Stimulated activated naive CD8-positive, alpha-beta T cell treated with anti-CD3 and anti-CD28 coated beads, Interleukin-15, Interleukin-2, amounts not matched to agents 100 ng/mL and 50 ng/mL, for 24 hours (primary cell): Measurements from ENCODE around the gene BLVRB.
"Not testable (repeated sequence)": the region's sequence is repeated elsewhere in the genome, so short reads cannot be mapped to it uniquely, and the experiment has no call there.

ENCODE experiments used
- H3K27ac Mint-ChIP-seq: one replicate; pipeline ENCODE4 v1.8.0; 2021; ENCODE audit warnings: mild to moderate bottlenecking, mixed read lengths
- H3K27me3 Mint-ChIP-seq: one replicate; pipeline ENCODE4 v1.8.0; 2021; ENCODE audit warnings: mixed read lengths
- H3K36me3 Mint-ChIP-seq: one replicate; pipeline ENCODE4 v1.8.0; 2021; ENCODE audit warnings: low read depth, mixed read lengths
- H3K4me1 Mint-ChIP-seq: one replicate; pipeline ENCODE4 v1.8.0; 2021; ENCODE audit warnings: low read depth, mixed read lengths
- H3K4me3 Mint-ChIP-seq: one replicate; pipeline ENCODE4 v1.8.0; 2021; ENCODE audit warnings: mild to moderate bottlenecking, mixed read lengths
- H3K9me3 Mint-ChIP-seq: one replicate; pipeline ENCODE4 v1.8.0; 2021; ENCODE audit warnings: mixed read lengths

Gene BLVRB

DNA sequence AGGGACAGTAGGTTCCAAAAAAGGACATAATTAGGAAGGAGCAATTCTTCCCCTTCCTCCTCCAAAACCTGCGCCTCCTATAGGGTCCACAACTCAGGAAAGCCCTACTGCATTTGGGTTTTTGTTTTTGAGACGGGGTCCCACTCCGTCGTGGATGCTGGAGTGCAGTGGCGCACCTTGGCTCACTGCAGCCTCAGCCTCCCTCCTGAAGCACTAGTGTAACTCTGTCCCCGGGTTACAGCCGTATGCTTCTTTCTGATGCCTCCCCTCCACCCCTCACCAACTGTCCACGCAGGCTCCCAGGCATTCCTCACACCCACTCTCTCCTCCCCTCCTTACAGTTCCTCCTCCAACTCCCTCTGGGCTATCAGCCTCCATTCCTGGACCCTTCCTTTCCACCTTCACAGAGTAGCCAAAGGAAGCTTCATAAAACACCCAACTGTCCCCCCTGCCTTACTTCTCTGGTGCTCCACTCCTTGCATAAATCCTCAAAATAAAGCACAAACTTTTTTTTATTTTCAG lies 19.2 kb downstream of the BLVRB start:
- H3K27me3 Mint-ChIP-seq, result no peaks in the 10 kb centered on the region
- H3K4me1 Mint-ChIP-seq, result peaks cover 16% of the 10 kb centered on the region
- peaks cover 5% of the 10 kb centered on the region for H3K36me3 Mint-ChIP-seq
- H3K9me3 Mint-ChIP-seq, result no peaks in the 10 kb centered on the region
- H3K4me3 Mint-ChIP-seq, result no peak overlapping the region
- H3K27ac Mint-ChIP-seq, result peak overlapping the region; percentile 21

DNA sequence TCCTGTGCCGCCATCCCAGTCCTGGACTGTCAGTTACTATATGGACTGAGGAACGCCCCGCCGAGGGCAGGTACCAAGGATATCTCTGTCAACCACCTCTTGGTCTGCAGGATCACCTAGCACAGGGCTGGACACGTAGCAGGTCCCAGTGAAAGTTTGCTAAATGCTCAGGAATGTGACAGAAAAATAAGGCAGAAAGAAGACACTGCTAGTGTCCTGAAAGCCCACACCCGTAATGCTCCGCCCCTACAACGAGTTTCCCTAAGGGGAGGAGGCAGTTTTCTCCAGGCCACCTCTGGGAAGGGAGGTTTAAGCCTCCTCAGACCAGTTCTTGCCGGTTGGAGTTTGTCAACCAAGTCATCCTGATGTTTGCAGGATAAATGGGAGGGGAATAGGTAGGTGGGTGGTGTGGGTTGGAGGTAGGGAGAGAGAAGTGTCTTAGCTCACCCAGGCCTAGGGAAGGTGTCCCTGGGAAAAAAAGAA lies 19.7 kb downstream of the BLVRB start:
- Mint-ChIP-seq H3K27me3 (no peaks in the 10 kb centered on the region), H3K27ac (no peak overlapping the region), H3K4me3 (peak overlapping the region; percentile 21), H3K4me1 (peaks cover 16% of the 10 kb centered on the region), H3K9me3 (no peaks in the 10 kb centered on the region), H3K36me3 (peaks cover 8% of the 10 kb centered on the region)

DNA sequence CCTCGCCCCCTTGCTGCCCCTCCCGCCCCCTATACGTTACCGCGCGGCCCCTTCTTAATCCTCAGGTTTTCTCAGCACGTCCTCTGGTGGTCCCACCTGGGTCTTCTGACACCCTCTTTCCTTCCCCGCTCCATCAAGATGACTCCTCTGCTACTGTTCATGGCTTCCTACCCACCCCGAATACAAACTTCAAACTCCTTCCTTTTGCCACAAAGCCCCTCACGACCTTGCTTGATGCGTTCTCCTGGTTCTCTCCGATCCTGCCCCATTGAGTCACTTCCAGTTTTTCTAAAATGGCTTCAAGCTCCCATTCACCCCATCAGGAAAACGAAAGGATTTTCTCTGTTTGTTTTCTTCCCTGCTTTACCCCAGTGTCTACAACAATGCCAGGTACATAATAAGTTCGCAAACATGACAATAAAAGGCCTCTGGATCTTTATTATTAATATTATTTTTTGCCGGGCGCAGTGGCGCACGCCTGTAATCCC lies 20.7 kb downstream of the BLVRB start:
- Mint-ChIP-seq H3K4me1 (peaks cover 16% of the 10 kb centered on the region), H3K4me3 (peak overlapping the region; percentile 98), H3K27ac (peak overlapping the region; percentile 79), H3K36me3 (peaks cover 6% of the 10 kb centered on the region), H3K9me3 (no peaks in the 10 kb centered on the region), H3K27me3 (no peaks in the 10 kb centered on the region)

- H3K4me1 Mint-ChIP-seq, result peaks cover 16% of the 10 kb centered on the region
- no peaks in the 10 kb centered on the region for H3K27me3 Mint-ChIP-seq
Measured at GRCh38 chr19:40444000-40444824, 21.3 kb downstream of the BLVRB start, which contains the start of gene SERTAD3. Gene SERTAD3, minus strand, starts transcription at chr19:40444335. Its CDS starts 2,255 bp downstream, at chr19:40442080.

DNA sequence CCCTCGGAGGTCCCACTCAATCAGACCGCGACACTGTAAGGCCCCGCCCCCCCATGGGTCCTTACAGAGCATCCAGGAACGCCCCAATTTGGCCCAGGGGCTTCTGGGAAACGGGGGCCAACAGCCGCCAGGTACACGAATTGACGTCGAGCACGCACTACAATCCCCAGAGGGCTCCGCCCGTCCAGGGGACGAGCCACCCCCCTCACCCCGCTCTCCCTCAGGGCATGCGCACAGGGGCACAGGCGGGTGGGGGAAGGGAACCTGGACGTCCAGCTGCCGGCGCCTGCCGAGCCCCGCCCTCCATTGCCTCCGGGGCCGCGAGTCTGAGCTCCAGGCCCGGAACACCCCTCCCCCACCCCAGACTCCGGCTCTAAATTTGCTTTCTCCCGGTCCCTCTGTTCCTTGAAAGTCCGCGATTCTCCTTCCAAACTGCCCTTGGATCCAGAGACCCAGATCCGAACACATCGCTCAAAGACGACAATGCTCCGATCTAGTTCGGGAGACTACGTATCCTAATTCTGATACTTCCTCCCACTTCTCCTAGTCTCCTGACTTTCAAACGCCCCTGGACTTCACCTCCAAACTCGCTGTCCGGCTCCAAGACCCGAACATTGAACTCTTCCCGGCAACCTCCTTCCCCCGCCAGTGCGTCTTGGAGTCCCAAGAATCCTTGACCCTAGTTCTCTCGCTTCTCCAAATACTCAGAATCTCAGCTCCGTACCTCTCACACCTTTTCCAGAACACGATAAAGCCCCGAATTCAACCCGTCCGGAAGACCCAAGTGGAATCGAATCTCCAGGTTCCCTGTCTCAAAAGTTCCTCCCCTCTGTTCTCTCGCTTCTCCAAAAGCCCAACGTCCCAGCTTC lies 22.2 kb downstream of the BLVRB start:
- no peaks in the 10 kb centered on the region for H3K9me3 Mint-ChIP-seq
- H3K27ac Mint-ChIP-seq, result peak overlapping the region; percentile 95
- H3K4me3 Mint-ChIP-seq, result peak overlapping the region; percentile 98
- H3K36me3 Mint-ChIP-seq, result peaks cover 6% of the 10 kb centered on the region
- peaks cover 16% of the 10 kb centered on the region for H3K4me1 Mint-ChIP-seq
- no peaks in the 10 kb centered on the region for H3K27me3 Mint-ChIP-seq

More at GRCh38 chr19:40444000-40444824, 21.3 kb downstream of the BLVRB start, which contains the start of gene SERTAD3:
- H3K4me3 Mint-ChIP-seq, result peak within 1 kb of the TSS; percentile 98
- no peaks in the 10 kb centered on the region for H3K9me3 Mint-ChIP-seq
- H3K36me3 Mint-ChIP-seq, result peaks cover 6% of the 10 kb centered on the region
- H3K27ac Mint-ChIP-seq, result peak within 1 kb of the TSS; percentile 95

GRCh38 chr19:40442328-40443130 lies 23.0 kb downstream of the BLVRB start:
- H3K4me3 Mint-ChIP-seq, result peak overlapping the region; percentile 98
- no peaks in the 10 kb centered on the region for H3K27me3 Mint-ChIP-seq
- peaks cover 16% of the 10 kb centered on the region for H3K4me1 Mint-ChIP-seq
- H3K9me3 Mint-ChIP-seq, result no peaks in the 10 kb centered on the region
- peaks cover 6% of the 10 kb centered on the region for H3K36me3 Mint-ChIP-seq
- peak overlapping the region; percentile 95 for H3K27ac Mint-ChIP-seq

- peaks cover 16% of the 10 kb centered on the region for H3K4me1 Mint-ChIP-seq
- H3K9me3 Mint-ChIP-seq, result no peaks in the 10 kb centered on the region
- no peaks in the 10 kb centered on the region for H3K27me3 Mint-ChIP-seq
- peak overlapping the region; percentile 95 for H3K27ac Mint-ChIP-seq
- peak overlapping the region; percentile 98 for H3K4me3 Mint-ChIP-seq
- peaks cover 6% of the 10 kb centered on the region for H3K36me3 Mint-ChIP-seq
Measured at GRCh38 chr19:40441719-40442253, 23.8 kb downstream of the BLVRB start.

DNA sequence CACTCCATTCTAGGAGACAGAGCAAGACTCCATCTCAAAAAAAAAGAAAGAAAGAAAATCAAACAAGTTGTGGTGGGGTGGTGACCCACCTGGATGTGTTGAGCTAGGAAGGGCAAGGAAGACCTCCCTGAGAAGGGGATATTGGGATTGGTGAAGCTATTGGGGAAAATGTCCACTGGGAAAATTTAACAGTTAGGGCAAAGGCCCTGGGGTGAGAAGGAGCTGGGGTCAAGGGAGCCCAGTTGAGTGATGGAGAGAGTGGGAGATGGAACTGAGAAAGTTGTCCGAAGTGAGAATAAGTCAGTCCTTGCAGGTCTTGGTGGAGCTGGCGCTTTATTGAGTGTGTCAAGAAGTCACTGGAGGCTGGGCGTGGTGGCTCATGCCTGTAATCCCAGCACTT lies 27.3 kb downstream of the BLVRB start:
- Mint-ChIP-seq H3K27ac (no peak overlapping the region), H3K4me3 (no peak overlapping the region), H3K4me1 (peaks cover 20% of the 10 kb centered on the region), H3K9me3 (no peaks in the 10 kb centered on the region), H3K27me3 (no peaks in the 10 kb centered on the region), H3K36me3 (peaks cover 6% of the 10 kb centered on the region)

DNA sequence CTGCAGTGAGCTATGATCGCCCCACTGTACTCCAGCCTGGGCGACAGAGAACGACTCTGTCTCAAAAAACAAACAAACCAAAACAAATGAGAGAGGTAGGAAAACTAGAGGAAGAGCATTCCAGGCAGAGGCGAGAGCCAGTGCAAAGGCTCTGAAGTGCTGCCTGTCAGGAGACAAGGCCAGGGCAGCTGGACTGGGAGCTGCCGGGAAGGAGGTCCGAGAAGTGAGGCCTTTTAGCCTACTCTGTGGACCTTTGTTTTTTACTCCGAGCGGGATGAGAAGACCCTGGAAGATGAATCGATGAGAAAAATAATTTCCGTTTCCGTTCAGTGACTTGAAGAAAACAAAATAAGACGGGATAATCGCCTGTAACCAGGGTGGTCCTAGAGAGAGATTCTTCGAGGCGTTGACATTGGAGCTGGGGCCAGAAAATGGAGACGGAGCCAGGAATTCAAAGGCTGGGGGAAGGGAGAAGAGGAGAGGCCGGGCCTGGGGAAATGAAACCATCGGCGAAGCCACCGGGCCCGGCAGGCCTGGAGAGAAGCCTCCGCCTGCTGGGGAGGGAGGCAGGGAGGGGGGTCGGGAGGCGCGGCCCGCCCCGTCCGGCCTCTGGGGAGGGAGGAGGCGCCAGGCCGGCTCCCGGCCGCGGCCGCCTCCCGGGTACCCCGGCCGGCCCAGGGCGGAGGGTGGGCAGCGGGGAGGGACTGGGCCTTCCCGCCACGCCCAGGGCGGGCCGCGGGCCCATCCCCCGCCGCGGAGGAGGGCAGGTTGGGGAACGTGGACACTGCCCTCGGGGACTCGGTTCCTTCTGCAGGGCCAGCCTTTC lies 31.9 kb downstream of the BLVRB start:
- Mint-ChIP-seq H3K27me3 (no peaks in the 10 kb centered on the region), H3K4me3 (peak overlapping the region; percentile 87), H3K27ac (peak overlapping the region; percentile 98), H3K36me3 (no peaks in the 10 kb centered on the region), H3K4me1 (peaks cover 13% of the 10 kb centered on the region), H3K9me3 (no peaks in the 10 kb centered on the region)

DNA sequence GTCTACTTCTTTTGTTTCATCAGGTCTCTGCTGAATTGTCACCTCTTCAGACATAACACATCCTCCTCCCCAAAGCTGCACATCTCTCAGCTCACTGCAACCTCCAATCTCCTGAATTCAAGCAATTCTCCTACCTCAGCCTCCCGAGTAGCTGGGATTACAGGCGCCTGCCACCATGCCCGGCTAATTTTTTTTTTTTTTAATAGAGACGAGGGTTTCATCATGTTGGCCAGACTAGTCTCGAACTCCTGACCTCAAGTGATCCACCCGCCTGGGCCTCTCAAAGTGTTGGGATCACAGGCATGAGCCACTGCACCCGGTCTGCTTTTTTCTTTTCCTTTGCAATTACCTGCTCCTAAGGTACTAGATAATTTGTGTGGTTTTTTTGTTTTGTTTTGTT lies 32.8 kb downstream of the BLVRB start:
- peak overlapping the region; percentile 98 for H3K27ac Mint-ChIP-seq
- H3K4me1 Mint-ChIP-seq, result peaks cover 13% of the 10 kb centered on the region
- not testable (repeated sequence) for H3K9me3 Mint-ChIP-seq

GRCh38 chr19:40431698-40432097 lies 33.8 kb downstream of the BLVRB start:
- Mint-ChIP-seq H3K9me3 (no peaks in the 10 kb centered on the region), H3K4me3 (no peak overlapping the region), H3K27ac (no peak overlapping the region), H3K36me3 (no peaks in the 10 kb centered on the region), H3K27me3 (no peaks in the 10 kb centered on the region), H3K4me1 (peaks cover 13% of the 10 kb centered on the region)

More for the DNA sequence above, 32.8 kb downstream of the BLVRB start:
- H3K4me3 Mint-ChIP-seq, result peak overlapping the region; percentile 87
- not testable (repeated sequence) for H3K27me3 Mint-ChIP-seq, H3K36me3 Mint-ChIP-seq

DNA sequence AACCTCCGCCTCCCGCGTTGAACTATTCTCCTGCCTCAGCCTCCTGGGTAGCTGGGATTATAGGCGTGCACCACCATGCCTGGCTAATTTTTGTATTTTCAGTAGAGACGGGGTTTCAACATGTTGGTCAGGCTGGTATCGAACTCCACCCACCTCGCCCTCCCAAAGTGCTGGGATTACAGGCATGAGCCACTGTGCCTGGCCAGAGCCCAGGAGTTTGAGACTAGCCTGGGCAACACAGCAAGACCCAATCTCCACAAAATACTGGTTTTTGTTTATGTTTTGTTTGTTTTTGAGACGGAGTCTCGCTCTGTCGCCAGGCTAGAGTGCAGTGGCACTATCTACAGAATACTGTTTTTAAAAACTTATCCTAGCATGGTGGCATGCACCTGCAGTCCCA lies 35.3 kb downstream of the BLVRB start:
- H3K27me3 Mint-ChIP-seq, H3K9me3 Mint-ChIP-seq, H3K36me3 Mint-ChIP-seq, H3K27ac Mint-ChIP-seq, H3K4me3 Mint-ChIP-seq: not testable (repeated sequence)
- peaks cover 20% of the 10 kb centered on the region for H3K4me1 Mint-ChIP-seq

DNA sequence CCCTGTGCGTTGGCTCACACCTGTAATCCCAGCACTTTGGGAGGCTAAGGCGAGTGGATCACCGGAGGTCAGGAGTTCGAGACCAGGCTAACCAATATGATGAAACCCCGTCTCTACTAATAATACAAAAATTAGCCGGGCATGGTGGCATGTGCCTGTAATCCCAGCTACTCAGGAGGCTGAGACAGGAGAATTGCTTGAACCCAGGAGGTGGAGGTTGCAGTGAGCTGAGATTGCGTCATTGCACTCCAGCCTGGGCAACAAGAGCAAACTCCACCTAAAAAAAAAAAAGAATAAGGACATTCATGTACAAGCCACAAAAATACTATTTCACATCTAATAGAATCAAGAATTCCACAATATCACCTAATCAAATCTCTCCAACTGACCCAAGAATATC lies 37.3 kb downstream of the BLVRB start:
- H3K27ac Mint-ChIP-seq, result not testable (repeated sequence)

More for the DNA sequence above, 37.3 kb downstream of the BLVRB start:
- peaks cover 21% of the 10 kb centered on the region for H3K4me1 Mint-ChIP-seq
- H3K9me3 Mint-ChIP-seq, H3K4me3 Mint-ChIP-seq, H3K27me3 Mint-ChIP-seq, H3K36me3 Mint-ChIP-seq: not testable (repeated sequence)
